HEK293T (cell line): ENCODE data around the gene ARL8A.
A peak's percentile ranks its signal among the peaks of the same experiment; 100 is the strongest.

Experiments used
- CTCF ChIA-PET: fragments of 350-600 bp; formaldehyde crosslinking; extraction: SDS; loops from one replicate; lab custom pipeline; 2021; ENCODE audit warnings: antibody characterized with exemption, inconsistent platforms; lab: Yijun Ruan, JAX
- POLR2A ChIA-PET: fragments of 350-600 bp; formaldehyde crosslinking; extraction: SDS; loops from one replicate; lab custom pipeline; 2020; ENCODE audit warnings: antibody characterized with exemption, inconsistent platforms; lab: Yijun Ruan, JAX
- DNase-seq: peaks from one replicate; pipeline ENCODE4 v3.0.0; 2012; ENCODE audit warnings: mixed read lengths; ENCODE audit errors: extremely low spot score
- ARNT ChIP-seq: fragments of 450-650 bp; IDR thresholded peaks from 2 replicates; pipeline ENCODE4 v1.6.1; 2017; ENCODE audit warnings: mild to moderate bottlenecking
- BHLHE40 ChIP-seq: fragments of 450-650 bp; IDR thresholded peaks from 2 replicates; pipeline ENCODE4 v1.6.1; 2016; ENCODE audit warnings: mild to moderate bottlenecking, moderate library complexity, borderline replicate concordance
- CTBP1 ChIP-seq: fragments of 450-650 bp; IDR thresholded peaks from 2 replicates; pipeline ENCODE4 v1.6.1; 2016; ENCODE audit warnings: borderline replicate concordance
- ELF4 ChIP-seq: fragments of 450-650 bp; IDR thresholded peaks from 2 replicates; pipeline ENCODE4 v1.6.1; 2017; ENCODE audit warnings: antibody characterized with exemption
- FOXA1 ChIP-seq: fragments of 450-650 bp; IDR thresholded peaks from 2 replicates; pipeline ENCODE4 v1.6.1; 2016; ENCODE audit warnings: mild to moderate bottlenecking
- FOXK2 ChIP-seq: fragments of 450-650 bp; IDR thresholded peaks from 2 replicates; pipeline ENCODE4 v1.6.1; 2016; ENCODE audit warnings: mild to moderate bottlenecking
- FOXM1 ChIP-seq: fragments of 450-650 bp; IDR thresholded peaks from 2 replicates; pipeline ENCODE4 v1.6.1; 2017; ENCODE audit warnings: mild to moderate bottlenecking, borderline replicate concordance
- HDGF ChIP-seq: fragments of 450-650 bp; IDR thresholded peaks from 2 replicates; pipeline ENCODE4 v1.6.1; 2017; ENCODE audit warnings: antibody characterized with exemption, borderline replicate concordance
- L3MBTL2 ChIP-seq: fragments of 450-650 bp; conservative IDR thresholded peaks from 2 replicates; pipeline ENCODE4 v1.6.1; 2016; ENCODE audit warnings: mild to moderate bottlenecking
- LEF1 ChIP-seq: fragments of 450-650 bp; IDR thresholded peaks from 2 replicates; pipeline ENCODE4 v1.6.1; 2017; ENCODE audit warnings: mild to moderate bottlenecking, borderline replicate concordance
- NFRKB ChIP-seq: fragments of 450-650 bp; IDR thresholded peaks from 2 replicates; pipeline ENCODE4 v1.6.1; 2016; ENCODE audit warnings: mild to moderate bottlenecking, moderate library complexity
- PKNOX1 ChIP-seq: fragments of 450-650 bp; IDR thresholded peaks from 2 replicates; pipeline ENCODE4 v1.6.1; 2016
- SP1 ChIP-seq: fragments of 450-650 bp; IDR thresholded peaks from 2 replicates; pipeline ENCODE4 v1.6.1; 2017
- SUZ12 ChIP-seq: fragments of 450-650 bp; IDR thresholded peaks from 2 replicates; pipeline ENCODE4 v1.6.1; 2016; ENCODE audit warnings: mild to moderate bottlenecking
- TARDBP ChIP-seq: fragments of 450-650 bp; IDR thresholded peaks from 2 replicates; pipeline ENCODE4 v1.6.1; 2016
- ZNF384 ChIP-seq: fragments of 450-650 bp; IDR thresholded peaks from 2 replicates; pipeline ENCODE4 v1.6.1; 2016

The ARL8A gene

GRCh38 chr1:202189001-202189790, 44.7 kb upstream of the ARL8A start:
- TF ChIP-seq LEF1 (no peak), L3MBTL2 (no peak), BHLHE40 (no peak), TARDBP (no peak), CTBP1 (no peak), ELF4 (no peak), SUZ12 (no peak), FOXK2 (no peak), SP1 (no peak), NFRKB (no peak), PKNOX1 (no peak), FOXA1 (no peak), ARNT (no peak), FOXM1 (no peak)
- ChIA-PET CTCF (interaction anchor here (0.8 to 2.2 kb wide), 13 partner anchors 9 to 530 kb away, joined by 3 to 12 read pairs (median 6); partner anchors contain the start of gene UBE2T), POLR2A (no interaction called here)
- DNase-seq = peak; percentile 68

- TF ChIP-seq SP1 (no peak), FOXA1 (no peak), ARNT (no peak), TARDBP (no peak), PKNOX1 (no peak), FOXK2 (no peak), HDGF (no peak), FOXM1 (no peak), CTBP1 (no peak), BHLHE40 (no peak), LEF1 (no peak), ZNF384 (no peak), ELF4 (no peak), NFRKB (no peak), SUZ12 (no peak)
- DNase-seq = no peak
- ChIA-PET CTCF (interaction anchor here (0.8 to 1.0 kb wide), 2 partner anchors 44 to 126 kb away, joined by 3 read pairs; partner anchors contain the start of gene ARL8A), POLR2A (no interaction called here)
Measured at GRCh38 chr1:202187697-202188407, 43.3 kb upstream of the ARL8A start.

- CTCF ChIA-PET = interaction anchor here (0.8 to 1.0 kb wide), 2 partner anchors 43 to 126 kb away, joined by 3 read pairs; partner anchors contain the start of gene ARL8A
- DNase-seq = no peak
- POLR2A ChIA-PET = no interaction called here
- no peak for TF ChIP-seq FOXK2
- TF ChIP-seq ZNF384 = no peak
- TF ChIP-seq ARNT = no peak
- no peak for TF ChIP-seq CTBP1
- no peak for TF ChIP-seq PKNOX1
- TF ChIP-seq FOXA1 = no peak
- no peak for TF ChIP-seq SUZ12
- no peak for TF ChIP-seq BHLHE40
- TF ChIP-seq ELF4 = no peak
- TF ChIP-seq SP1 = no peak
- TF ChIP-seq FOXM1 = no peak
- TF ChIP-seq HDGF = no peak
- no peak for TF ChIP-seq NFRKB
- no peak for TF ChIP-seq TARDBP
- TF ChIP-seq L3MBTL2 = no peak
- TF ChIP-seq LEF1 = no peak
Measured at GRCh38 chr1:202187041-202187671, 42.6 kb upstream of the ARL8A start.

- ChIA-PET POLR2A (interaction anchor here (1.3 kb wide), 1 partner anchor 143 kb away, joined by 3 read pairs; no protein-coding TSS in a partner anchor), CTCF (interaction anchor here (1.0 to 2.0 kb wide), 2 partner anchors 10 to 31 kb away, joined by 3 to 7 read pairs; no protein-coding TSS in a partner anchor)
- TF ChIP-seq LEF1 (no peak), TARDBP (no peak), FOXA1 (no peak), SUZ12 (no peak), CTBP1 (no peak), L3MBTL2 (no peak)
- no peak for DNase-seq
Measured at GRCh38 chr1:202186327-202186726, 41.8 kb upstream of the ARL8A start.

- POLR2A ChIA-PET = interaction anchor here (1.3 kb wide), 1 partner anchor 144 kb away, joined by 3 read pairs; no protein-coding TSS in a partner anchor
Measured at GRCh38 chr1:202184750-202185460, 40.4 kb upstream of the ARL8A start.

More at GRCh38 chr1:202184750-202185460, 40.4 kb upstream of the ARL8A start:
- TF ChIP-seq ARNT (no peak), FOXA1 (no peak), L3MBTL2 (no peak), BHLHE40 (no peak), SUZ12 (no peak), FOXK2 (no peak), FOXM1 (no peak), CTBP1 (no peak), HDGF (no peak), NFRKB (no peak), TARDBP (no peak), ELF4 (no peak), LEF1 (no peak), ZNF384 (no peak), PKNOX1 (no peak), SP1 (no peak)
- peak; percentile 91 for DNase-seq
- CTCF ChIA-PET = interaction anchor here (0.6 to 2.0 kb wide), 5 partner anchors 8 to 102 kb away, joined by 3 to 7 read pairs (median 3); partner anchors contain the start of gene LGR6
